A673 (cell line): ENCODE data around the gene LRRC41.

ENCODE experiments used
- EZH2 ChIP-seq: fragments of 200-600 bp; sonication (generic); IDR thresholded peaks from 2 replicates; pipeline ENCODE4 v1.6.1; 2017; ENCODE audit warnings: borderline replicate concordance, low read depth, mild to moderate bottlenecking, mixed read lengths, antibody characterized with exemption, low read length; ENCODE audit not compliant: poor library complexity, severe bottlenecking
- TF ChIP-seq, protein P1 (sequence below): fragments of 300-800, 200-600 bp; sonication (generic); conservative IDR thresholded peaks from 2 replicates; pipeline ENCODE4 v1.5.1; 2017; ENCODE audit warnings: low read depth, mild to moderate bottlenecking, antibody characterized with exemption, low read length, moderate library complexity, mixed read lengths

DNA sequence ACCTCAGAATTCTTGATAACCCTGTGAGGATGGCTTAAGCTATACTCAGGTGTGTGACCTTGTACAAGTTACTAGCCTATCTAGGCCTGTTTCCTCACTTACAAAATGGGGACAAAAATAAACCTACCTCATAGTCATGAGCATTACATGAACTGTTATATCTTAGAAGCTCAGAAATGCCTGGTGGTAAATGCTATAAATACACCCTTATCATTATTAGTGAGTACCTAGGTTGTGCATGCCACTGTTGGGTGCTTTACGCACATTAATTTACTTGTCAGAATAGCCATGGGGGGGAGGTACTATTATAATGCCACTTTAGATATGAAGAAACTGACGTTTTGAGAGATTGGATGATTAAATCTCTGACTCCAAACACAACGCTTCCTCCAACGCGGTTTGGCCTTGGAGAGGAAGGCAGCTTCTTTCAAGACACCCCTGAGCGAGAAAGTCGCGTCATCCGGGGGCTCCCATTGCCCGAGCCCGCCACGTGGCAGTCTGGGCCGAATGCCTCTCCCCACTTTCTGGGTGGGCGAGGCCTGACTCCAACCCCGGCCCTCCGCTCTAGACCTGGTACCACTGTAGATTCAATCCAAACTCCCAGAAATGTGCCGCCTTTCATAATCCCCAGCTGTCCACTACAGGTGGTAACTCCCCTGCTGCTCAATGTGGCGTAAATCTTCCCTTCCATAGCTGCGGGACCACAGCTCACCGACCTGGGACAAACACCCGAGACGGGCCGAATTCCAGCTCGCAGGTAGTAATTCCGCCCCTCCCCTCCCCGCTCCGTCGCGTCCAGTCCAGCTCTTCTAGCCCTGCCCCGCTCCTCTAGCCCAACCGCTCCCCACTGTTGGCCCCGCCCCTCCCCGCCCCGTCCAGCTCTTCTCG, 56.6 kb downstream of the LRRC41 start:
- TF ChIP-seq, protein P1, sequence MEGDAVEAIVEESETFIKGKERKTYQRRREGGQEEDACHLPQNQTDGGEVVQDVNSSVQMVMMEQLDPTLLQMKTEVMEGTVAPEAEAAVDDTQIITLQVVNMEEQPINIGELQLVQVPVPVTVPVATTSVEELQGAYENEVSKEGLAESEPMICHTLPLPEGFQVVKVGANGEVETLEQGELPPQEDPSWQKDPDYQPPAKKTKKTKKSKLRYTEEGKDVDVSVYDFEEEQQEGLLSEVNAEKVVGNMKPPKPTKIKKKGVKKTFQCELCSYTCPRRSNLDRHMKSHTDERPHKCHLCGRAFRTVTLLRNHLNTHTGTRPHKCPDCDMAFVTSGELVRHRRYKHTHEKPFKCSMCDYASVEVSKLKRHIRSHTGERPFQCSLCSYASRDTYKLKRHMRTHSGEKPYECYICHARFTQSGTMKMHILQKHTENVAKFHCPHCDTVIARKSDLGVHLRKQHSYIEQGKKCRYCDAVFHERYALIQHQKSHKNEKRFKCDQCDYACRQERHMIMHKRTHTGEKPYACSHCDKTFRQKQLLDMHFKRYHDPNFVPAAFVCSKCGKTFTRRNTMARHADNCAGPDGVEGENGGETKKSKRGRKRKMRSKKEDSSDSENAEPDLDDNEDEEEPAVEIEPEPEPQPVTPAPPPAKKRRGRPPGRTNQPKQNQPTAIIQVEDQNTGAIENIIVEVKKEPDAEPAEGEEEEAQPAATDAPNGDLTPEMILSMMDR: no peak
- TF ChIP-seq EZH2: no peak
